Right lung (tissue), 5 donors: ENCODE data around the gene DOCK10. TPM values are rescaled to one million over a fixed set of nuclear protein-coding genes. Genes with fewer than 3 reads are reported as not detected.

ENCODE experiments used
- DNase-seq, 2 donors: peaks; one replicate each; pipeline ENCODE4 v3.0.0-alpha.2; 2013
- polyA plus RNA-seq, 5 donors: library from polyadenylated mRNA; unstranded; fragments of 120-200 nt; gene quantifications; one replicate each; pipeline versions ENCODE4 v1.2.1 to v1.2.3, GENCODE V29; 2013; ENCODE audit warnings: inconsistent platforms in 1 of 5, low replicate concordance in 1 of 5; ENCODE audit not compliant: insufficient read length in 5 of 5, insufficient read depth in 1 of 5

The DOCK10 gene
- polyA plus RNA-seq, 5 donors, result 39.7 to 44.2 (median 42.8) TPM

GRCh38 chr2:224716921-224717320 lies 325.3 kb downstream of the DOCK10 start:
- DNase-seq, result no peak

DNA sequence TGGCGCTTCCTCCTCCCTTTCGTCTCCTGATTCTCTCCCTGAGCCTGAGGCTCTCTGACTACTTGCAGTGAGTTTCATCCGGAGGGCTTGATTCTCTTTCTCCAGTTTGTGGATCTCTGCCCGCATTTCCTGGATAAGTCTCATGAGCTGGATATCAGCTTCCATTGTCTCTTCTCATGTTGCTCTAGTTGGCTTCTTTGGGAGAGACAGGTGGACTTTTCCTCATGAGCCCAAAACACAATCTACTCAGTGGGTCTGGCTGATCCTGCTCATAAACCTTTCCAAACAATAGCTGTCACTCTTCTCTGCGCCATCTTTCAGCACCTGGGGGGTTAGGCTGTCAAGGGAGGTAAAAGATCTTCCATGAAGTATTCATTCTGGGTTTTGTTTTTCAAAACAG lies 326.1 kb downstream of the DOCK10 start, which contains the start of gene CCDC195:
TSS of gene CCDC195 (minus strand) at position 165 of the 400 bp plus-strand sequence. CDS start at position 165, 0 bp downstream.
- DNase-seq, result no peak
